Astrocyte of the cerebellum (primary cell): Measurements from ENCODE around the gene ASB9.
"Not testable (repeated sequence)": the region's sequence is repeated elsewhere in the genome, so short reads cannot be mapped to it uniquely, and the experiment has no call there.

Source experiments
- DNase-seq: peaks from one replicate; pipeline ENCODE4 v3.0.0-alpha.2; 2011; ENCODE audit warnings: low read depth
- H3K4me3 ChIP-seq: 2 replicates; pipeline ENCODE4 v1.5.1; 2011; ENCODE audit warnings: mild to moderate bottlenecking, low read depth, low read length, moderate library complexity
- in situ Hi-C: cut with HindIII; loops from 2 replicates; pipeline ENCODE4 v1.10.0; 2017; ENCODE audit warnings: low sequenced_read_pairs
- TF ChIP-seq, protein P1 (sequence below): IDR thresholded peaks from 2 replicates; pipeline ENCODE4 v1.5.1; 2012; ENCODE audit warnings: low read length, low read depth, moderate library complexity, mild to moderate bottlenecking; ENCODE audit errors: missing control alignments

Gene ASB9

DNA sequence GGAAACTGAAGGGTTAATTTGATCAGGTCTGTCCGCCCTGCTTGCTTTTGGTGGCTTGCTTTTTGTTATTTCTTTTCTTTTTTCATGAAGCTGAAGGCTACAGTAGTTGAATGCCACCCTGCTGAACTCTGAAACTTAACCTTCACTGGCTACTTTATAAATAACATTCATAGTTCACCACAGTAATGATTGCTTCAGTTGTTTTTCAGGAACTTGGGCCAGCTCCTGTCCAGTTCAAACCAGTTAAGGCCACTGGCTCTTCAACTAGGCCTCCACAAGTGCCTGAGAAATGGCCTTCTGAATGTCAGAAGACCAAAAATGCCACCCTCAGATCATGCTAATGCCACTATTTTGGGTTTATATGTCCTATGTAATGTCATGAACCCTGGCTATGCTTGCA lies 7.7 kb upstream of the ASB9 start:
- no peak overlapping the region for H3K4me3 ChIP-seq
- DNase-seq, result no peak
- TF ChIP-seq, protein P1, sequence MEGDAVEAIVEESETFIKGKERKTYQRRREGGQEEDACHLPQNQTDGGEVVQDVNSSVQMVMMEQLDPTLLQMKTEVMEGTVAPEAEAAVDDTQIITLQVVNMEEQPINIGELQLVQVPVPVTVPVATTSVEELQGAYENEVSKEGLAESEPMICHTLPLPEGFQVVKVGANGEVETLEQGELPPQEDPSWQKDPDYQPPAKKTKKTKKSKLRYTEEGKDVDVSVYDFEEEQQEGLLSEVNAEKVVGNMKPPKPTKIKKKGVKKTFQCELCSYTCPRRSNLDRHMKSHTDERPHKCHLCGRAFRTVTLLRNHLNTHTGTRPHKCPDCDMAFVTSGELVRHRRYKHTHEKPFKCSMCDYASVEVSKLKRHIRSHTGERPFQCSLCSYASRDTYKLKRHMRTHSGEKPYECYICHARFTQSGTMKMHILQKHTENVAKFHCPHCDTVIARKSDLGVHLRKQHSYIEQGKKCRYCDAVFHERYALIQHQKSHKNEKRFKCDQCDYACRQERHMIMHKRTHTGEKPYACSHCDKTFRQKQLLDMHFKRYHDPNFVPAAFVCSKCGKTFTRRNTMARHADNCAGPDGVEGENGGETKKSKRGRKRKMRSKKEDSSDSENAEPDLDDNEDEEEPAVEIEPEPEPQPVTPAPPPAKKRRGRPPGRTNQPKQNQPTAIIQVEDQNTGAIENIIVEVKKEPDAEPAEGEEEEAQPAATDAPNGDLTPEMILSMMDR, result no peak
- in situ Hi-C loops, result no loop called here

DNA sequence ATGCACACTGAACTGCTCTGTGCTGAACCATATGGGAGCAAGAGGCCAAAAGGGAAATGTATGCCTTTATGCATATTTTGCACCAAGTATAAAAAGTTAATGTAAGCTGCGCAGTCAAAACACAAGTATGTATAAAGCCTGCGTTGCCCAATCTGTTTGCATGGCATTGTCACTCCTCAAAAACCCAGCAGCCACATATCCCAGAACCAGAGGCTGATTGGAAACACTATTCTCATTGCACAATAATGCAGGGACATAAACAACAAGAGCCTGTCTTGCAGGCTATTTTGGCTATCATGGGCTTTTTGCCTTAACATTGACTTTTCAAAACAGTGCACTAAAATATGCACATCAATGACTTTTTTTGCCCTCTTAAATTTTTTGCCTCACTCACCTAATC lies 5.1 kb upstream of the ASB9 start:
- TF ChIP-seq, protein P1, result no peak
- DNase-seq, result no peak
- H3K4me3 ChIP-seq, result no peak overlapping the region
- in situ Hi-C loops, result no loop called here

DNA sequence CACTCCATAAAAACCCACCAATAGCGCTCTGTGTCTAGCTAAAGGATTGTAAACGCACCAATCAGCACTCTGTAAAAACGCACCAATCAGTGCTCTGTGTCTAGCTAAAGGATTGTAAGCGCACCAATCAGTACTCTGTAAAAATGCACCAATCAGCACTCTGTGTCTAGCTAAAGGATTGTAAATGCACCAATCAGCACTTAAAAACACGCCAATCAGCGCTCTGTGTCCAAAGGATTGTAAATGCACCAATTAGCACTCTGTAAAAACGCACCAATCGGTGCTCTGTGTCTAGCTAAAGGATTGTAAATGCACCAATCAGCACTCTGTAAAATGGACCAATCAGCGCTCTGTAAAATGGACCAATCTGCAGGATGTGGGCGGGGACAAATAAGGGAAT lies 3.4 kb upstream of the ASB9 start:
- in situ Hi-C loops, DNase-seq, H3K4me3 ChIP-seq: not testable (repeated sequence)

DNA sequence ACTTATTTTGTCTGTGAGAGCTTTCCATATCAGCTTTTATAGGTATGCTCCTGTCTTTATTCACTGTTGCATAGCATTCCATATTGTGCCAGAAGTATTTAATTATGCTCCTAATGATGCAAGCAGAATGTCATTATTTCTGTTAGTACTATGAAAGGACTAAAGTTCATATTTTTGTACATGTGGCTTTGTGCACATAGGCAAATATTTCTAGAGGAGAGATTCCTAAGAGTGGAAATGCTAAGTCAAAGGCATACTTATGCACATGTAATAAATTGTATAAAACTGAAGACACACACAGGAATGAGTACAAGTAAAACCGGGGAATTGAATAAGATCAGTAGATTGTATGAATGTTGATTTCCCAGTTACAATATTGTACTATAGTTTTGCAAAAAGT lies 1.9 kb upstream of the ASB9 start:
- TF ChIP-seq, protein P1, result no peak
- no peak overlapping the region for H3K4me3 ChIP-seq
- in situ Hi-C loops, result no loop called here
- DNase-seq, result no peak

DNA sequence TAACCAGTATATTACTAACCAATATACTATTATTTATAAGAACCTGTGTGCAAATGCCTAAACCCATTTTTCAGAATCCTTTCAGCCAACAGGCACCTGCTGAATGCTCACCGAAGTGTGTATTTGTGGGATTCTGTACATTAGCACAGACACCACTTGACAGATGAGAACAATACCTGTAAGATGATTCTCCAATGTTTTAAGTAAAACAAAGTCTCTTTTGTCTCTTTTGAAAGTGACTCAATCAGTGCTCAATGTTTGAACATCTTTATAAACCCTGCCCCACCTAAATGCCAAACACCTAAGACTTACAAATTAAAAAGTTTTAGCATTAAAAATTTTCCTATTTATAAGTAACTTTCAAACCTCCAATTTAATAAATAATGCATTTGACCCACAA lies 763 bp downstream of the ASB9 start:
- H3K4me3 ChIP-seq, result no peak overlapping the region
- TF ChIP-seq, protein P1, result no peak
- no peak for DNase-seq
- in situ Hi-C loops, result no loop called here

DNA sequence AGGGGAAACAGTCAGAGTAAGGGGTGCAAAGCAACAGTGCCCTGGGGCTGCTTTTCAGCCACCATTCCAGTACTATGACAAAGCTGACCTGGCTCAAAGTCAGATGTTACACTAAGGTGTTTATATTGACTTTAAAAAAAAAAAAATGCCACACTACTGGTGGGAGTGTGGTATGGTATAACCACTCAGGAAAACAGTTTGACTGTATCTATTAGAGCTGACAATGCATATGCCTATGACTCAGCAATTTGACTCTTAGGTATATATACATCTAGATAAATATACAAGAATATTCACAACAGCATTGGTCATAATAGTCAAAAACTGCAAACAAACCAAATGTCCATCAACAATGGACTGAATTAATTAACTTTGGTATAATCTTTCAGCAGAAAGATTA lies 15.0 kb downstream of the ASB9 start:
- in situ Hi-C loops, result no loop called here
- no peak for DNase-seq
- H3K4me3 ChIP-seq, result no peak overlapping the region
- TF ChIP-seq, protein P1, result no peak

DNA sequence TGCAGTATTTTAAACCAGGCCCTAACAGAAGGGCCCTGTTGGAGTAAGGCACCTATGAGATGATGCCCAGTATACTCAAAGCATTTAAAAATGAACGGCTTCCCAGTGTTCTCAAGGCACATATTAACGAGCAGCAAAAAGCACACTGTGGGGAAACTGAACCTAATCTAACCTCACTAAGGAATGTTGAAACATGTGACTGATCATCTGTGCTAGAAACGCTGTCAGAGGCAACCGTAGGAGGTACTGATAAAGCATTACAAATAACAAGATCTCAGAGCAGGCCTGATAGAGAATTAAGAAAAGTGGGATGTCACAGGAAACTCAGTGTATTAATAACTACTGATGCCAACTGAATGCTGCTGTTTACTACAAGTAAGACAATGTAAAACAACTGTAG lies 24.0 kb downstream of the ASB9 start:
- no peak overlapping the region for H3K4me3 ChIP-seq
- in situ Hi-C loops, result no loop called here
- TF ChIP-seq, protein P1, result no peak
- no peak for DNase-seq
